ENCODE results near the gene ING3. TPM values are rescaled to one million over a fixed set of nuclear protein-coding genes. Genes with fewer than 3 reads are reported as not detected.
"Not testable (repeated sequence)": the region's sequence is repeated elsewhere in the genome, so short reads cannot be mapped to it uniquely, and the experiment has no call there.

ING3 gene
- total RNA-seq, 1 donor from 2014 or later, result 20.2 TPM

- H3K27ac Mint-ChIP-seq (ENCODE audit: unreplicated experiment), result no peak overlapping the region
- H3K27me3 Mint-ChIP-seq (ENCODE audit: unreplicated experiment), result no peaks in the 10 kb centered on the region
- peaks cover 42% of the 10 kb centered on the region for H3K36me3 Mint-ChIP-seq (ENCODE audit: unreplicated experiment)
- no peak for TF ChIP-seq CTCF (IDR thresholded peaks at IDR 0.05)
- H3K4me3 Mint-ChIP-seq (ENCODE audit: unreplicated experiment), result no peak overlapping the region
- H3K4me1 Mint-ChIP-seq (ENCODE audit: unreplicated experiment), result no peaks in the 10 kb centered on the region
- H3K9me3 Mint-ChIP-seq (ENCODE audit: unreplicated experiment), result no peaks in the 10 kb centered on the region
- no peak for DNase-seq (ENCODE audit: extremely low spot score, unreplicated experiment)
These were observed 23.3 kb downstream of the ING3 start for GRCh38 chr7:120973849-120974248.

GRCh38 chr7:120979765-120980499 lies 29.4 kb downstream of the ING3 start:
- Mint-ChIP-seq H3K4me3 (ENCODE audit: unreplicated experiment) (no peak overlapping the region), H3K4me1 (ENCODE audit: unreplicated experiment) (peaks cover 3% of the 10 kb centered on the region), H3K27me3 (ENCODE audit: unreplicated experiment) (no peaks in the 10 kb centered on the region), H3K9me3 (ENCODE audit: unreplicated experiment) (no peaks in the 10 kb centered on the region), H3K36me3 (ENCODE audit: unreplicated experiment) (peaks cover 6% of the 10 kb centered on the region), H3K27ac (ENCODE audit: unreplicated experiment) (no peak overlapping the region)
- DNase-seq (ENCODE audit: extremely low spot score, unreplicated experiment), result no peak
- no peak for TF ChIP-seq CTCF (IDR thresholded peaks at IDR 0.05)

GRCh38 chr7:120981117-120981516 lies 30.5 kb downstream of the ING3 start:
- Mint-ChIP-seq H3K36me3 (ENCODE audit: unreplicated experiment) (peaks cover 3% of the 10 kb centered on the region), H3K27ac (ENCODE audit: unreplicated experiment) (no peak overlapping the region), H3K9me3 (ENCODE audit: unreplicated experiment) (no peaks in the 10 kb centered on the region), H3K4me3 (ENCODE audit: unreplicated experiment) (no peak overlapping the region), H3K27me3 (ENCODE audit: unreplicated experiment) (no peaks in the 10 kb centered on the region), H3K4me1 (ENCODE audit: unreplicated experiment) (peaks cover 3% of the 10 kb centered on the region)
- DNase-seq (ENCODE audit: extremely low spot score, unreplicated experiment), result no peak
- TF ChIP-seq CTCF (IDR thresholded peaks at IDR 0.05), result no peak

GRCh38 chr7:120981888-120982615 lies 31.5 kb downstream of the ING3 start:
- TF ChIP-seq CTCF (IDR thresholded peaks at IDR 0.05), result no peak
- no peaks in the 10 kb centered on the region for H3K9me3 Mint-ChIP-seq (ENCODE audit: unreplicated experiment)
- no peaks in the 10 kb centered on the region for H3K27me3 Mint-ChIP-seq (ENCODE audit: unreplicated experiment)
- H3K4me3 Mint-ChIP-seq (ENCODE audit: unreplicated experiment), result no peak overlapping the region
- no peaks in the 10 kb centered on the region for H3K36me3 Mint-ChIP-seq (ENCODE audit: unreplicated experiment)
- no peak for DNase-seq (ENCODE audit: extremely low spot score, unreplicated experiment)
- H3K4me1 Mint-ChIP-seq (ENCODE audit: unreplicated experiment), result peaks cover 3% of the 10 kb centered on the region
- H3K27ac Mint-ChIP-seq (ENCODE audit: unreplicated experiment), result no peak overlapping the region

GRCh38 chr7:120983592-120983991 lies 33.0 kb downstream of the ING3 start:
- not testable (repeated sequence) for H3K27ac Mint-ChIP-seq (ENCODE audit: unreplicated experiment); H3K36me3 Mint-ChIP-seq (ENCODE audit: unreplicated experiment); H3K4me3 Mint-ChIP-seq (ENCODE audit: unreplicated experiment); H3K9me3 Mint-ChIP-seq (ENCODE audit: unreplicated experiment); DNase-seq (ENCODE audit: extremely low spot score, unreplicated experiment); H3K27me3 Mint-ChIP-seq (ENCODE audit: unreplicated experiment)
- H3K4me1 Mint-ChIP-seq (ENCODE audit: unreplicated experiment), result peaks cover 14% of the 10 kb centered on the region
